Endodermal cell (in vitro differentiated cells): ENCODE results near the gene MYL4. TPM values are rescaled to one million over a fixed set of nuclear protein-coding genes. Genes with fewer than 3 reads are reported as not detected.

ENCODE experiments used
- DNase-seq: peaks from one replicate; pipeline ENCODE4 v3.0.0-alpha.2; 2017
- H3K27ac ChIP-seq: 2 replicates; pipeline ENCODE4 v1.5.1; 2013; ENCODE audit warnings: mild to moderate bottlenecking, low read depth, low read length, moderate library complexity
- H3K27me3 ChIP-seq: 2 replicates; pipeline ENCODE4 v1.6.1; 2013; ENCODE audit warnings: mild to moderate bottlenecking, low read length, moderate library complexity; ENCODE audit not compliant: insufficient read depth, control insufficient read depth, poor library complexity, severe bottlenecking
- H3K36me3 ChIP-seq: 2 replicates; pipeline ENCODE4 v1.7.0; 2013; ENCODE audit warnings: mild to moderate bottlenecking, low read length, moderate library complexity; ENCODE audit not compliant: control insufficient read depth, insufficient read depth
- H3K4me1 ChIP-seq: one replicate; pipeline ENCODE4 v1.7.0; 2013; ENCODE audit warnings: low read length; ENCODE audit not compliant: control insufficient read depth, insufficient read depth
- H3K4me3 ChIP-seq: 2 replicates; pipeline ENCODE4 v1.5.1; 2013; ENCODE audit warnings: mild to moderate bottlenecking, low read length, moderate library complexity
- H3K9ac ChIP-seq: 2 replicates; pipeline ENCODE4 v1.6.1; 2013; ENCODE audit warnings: mild to moderate bottlenecking, low read length, moderate library complexity; ENCODE audit not compliant: poor library complexity, severe bottlenecking; ENCODE audit errors: extremely low read depth
- H3K9me3 ChIP-seq: 2 replicates; pipeline ENCODE4 v1.6.1; 2013; ENCODE audit warnings: mild to moderate bottlenecking, low read length, moderate library complexity; ENCODE audit not compliant: control insufficient read depth
- H3K27ac Mint-ChIP-seq: 2 replicates; pipeline ENCODE4 v1.8.0; 2020; ENCODE audit warnings: mixed read lengths
- H3K27me3 Mint-ChIP-seq: 2 replicates; pipeline ENCODE4 v1.8.0; 2021; ENCODE audit warnings: mild to moderate bottlenecking, mixed read lengths; ENCODE audit not compliant: insufficient read depth
- H3K36me3 Mint-ChIP-seq: 2 replicates; pipeline ENCODE4 v1.8.0; 2020; ENCODE audit warnings: low read depth, mixed read lengths
- H3K4me1 Mint-ChIP-seq: 2 replicates; pipeline ENCODE4 v1.8.0; 2020; ENCODE audit warnings: mixed read lengths
- H3K4me3 Mint-ChIP-seq: 2 replicates; pipeline ENCODE4 v1.8.0; 2020; ENCODE audit warnings: mild to moderate bottlenecking, moderate library complexity, mixed read lengths
- H3K9me3 Mint-ChIP-seq: 2 replicates; pipeline ENCODE4 v1.8.0; 2020; ENCODE audit warnings: mild to moderate bottlenecking, mixed read lengths
- WGBS, 2 experiments: methylation state at CpG; one replicate each; pipeline versions ENCODE4 v1.1.5 to v1.1.7; 2013; ENCODE audit warnings: missing lambda C conversion rate in 2 of 2, mixed read lengths in 1 of 2; ENCODE audit not compliant: insufficient coverage in 1 of 2, insufficient read length in 1 of 2; 5-methylcytosine and 5-hydroxymethylcytosine counted together
- total RNA-seq, 2 donors: library from RNA; stranded (reverse); fragmentation: NEBNext Ultra II Directional in 1 of 2; extraction: Animal tissue kit (Norgen Biotek cat#: 25700) in 1 of 2; gene quantifications; 2 replicates in 1 of 2; 3 replicates in 1 of 2; pipeline ENCODE4 v1.2.1, GENCODE V29; 2021
- TF ChIP-seq, protein P1 (sequence below): fragments of 200-600 bp; sonication (generic); conservative IDR thresholded peaks from 2 replicates; pipeline ENCODE4 v1.5.0; 2021; ENCODE audit warnings: antibody characterized with exemption, mild to moderate bottlenecking

The MYL4 gene
- total RNA-seq, 2 donors from 2014 or later = 15.5 to 20.0 TPM

DNA sequence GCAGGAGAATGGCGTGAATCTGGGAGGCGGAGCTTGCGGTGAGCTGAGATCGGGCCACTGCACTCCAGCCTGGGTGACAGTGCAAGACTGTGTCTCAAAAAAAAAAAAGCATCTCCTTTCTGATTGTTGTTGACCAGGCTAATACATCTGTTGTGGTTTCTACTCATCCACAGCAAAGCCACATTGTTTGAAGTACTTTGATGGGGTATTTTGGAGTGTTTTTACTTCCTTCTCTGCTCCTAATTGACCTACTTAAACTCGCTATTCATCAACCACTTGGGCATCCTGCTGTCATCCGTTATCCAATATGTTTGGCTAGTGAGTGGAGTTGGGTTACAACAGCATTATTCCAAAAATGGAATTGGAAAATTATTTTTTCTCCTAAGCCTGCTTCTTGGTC is 16.6 kb upstream of the MYL4 start:
- Histone ChIP-seq H3K9ac (no peak overlapping the region), H3K4me3 (no peak overlapping the region), H3K4me1 (no peaks in the 10 kb centered on the region), H3K9me3 (no peaks in the 10 kb centered on the region), H3K27me3 (no peaks in the 10 kb centered on the region), H3K27ac (no peak overlapping the region), H3K36me3 (no peaks in the 10 kb centered on the region)
- Mint-ChIP-seq H3K36me3 (no peaks in the 10 kb centered on the region), H3K4me1 (peaks cover 8% of the 10 kb centered on the region), H3K9me3 (peaks cover 7% of the 10 kb centered on the region), H3K27ac (no peak overlapping the region), H3K4me3 (no peak overlapping the region), H3K27me3 (no peaks in the 10 kb centered on the region)
- 90 to 98% methylated on average over 4 to 5 of the region's 6 CpGs for WGBS, 2 experiments
- TF ChIP-seq, protein P1, sequence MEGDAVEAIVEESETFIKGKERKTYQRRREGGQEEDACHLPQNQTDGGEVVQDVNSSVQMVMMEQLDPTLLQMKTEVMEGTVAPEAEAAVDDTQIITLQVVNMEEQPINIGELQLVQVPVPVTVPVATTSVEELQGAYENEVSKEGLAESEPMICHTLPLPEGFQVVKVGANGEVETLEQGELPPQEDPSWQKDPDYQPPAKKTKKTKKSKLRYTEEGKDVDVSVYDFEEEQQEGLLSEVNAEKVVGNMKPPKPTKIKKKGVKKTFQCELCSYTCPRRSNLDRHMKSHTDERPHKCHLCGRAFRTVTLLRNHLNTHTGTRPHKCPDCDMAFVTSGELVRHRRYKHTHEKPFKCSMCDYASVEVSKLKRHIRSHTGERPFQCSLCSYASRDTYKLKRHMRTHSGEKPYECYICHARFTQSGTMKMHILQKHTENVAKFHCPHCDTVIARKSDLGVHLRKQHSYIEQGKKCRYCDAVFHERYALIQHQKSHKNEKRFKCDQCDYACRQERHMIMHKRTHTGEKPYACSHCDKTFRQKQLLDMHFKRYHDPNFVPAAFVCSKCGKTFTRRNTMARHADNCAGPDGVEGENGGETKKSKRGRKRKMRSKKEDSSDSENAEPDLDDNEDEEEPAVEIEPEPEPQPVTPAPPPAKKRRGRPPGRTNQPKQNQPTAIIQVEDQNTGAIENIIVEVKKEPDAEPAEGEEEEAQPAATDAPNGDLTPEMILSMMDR = no peak
- no peak for DNase-seq

DNA sequence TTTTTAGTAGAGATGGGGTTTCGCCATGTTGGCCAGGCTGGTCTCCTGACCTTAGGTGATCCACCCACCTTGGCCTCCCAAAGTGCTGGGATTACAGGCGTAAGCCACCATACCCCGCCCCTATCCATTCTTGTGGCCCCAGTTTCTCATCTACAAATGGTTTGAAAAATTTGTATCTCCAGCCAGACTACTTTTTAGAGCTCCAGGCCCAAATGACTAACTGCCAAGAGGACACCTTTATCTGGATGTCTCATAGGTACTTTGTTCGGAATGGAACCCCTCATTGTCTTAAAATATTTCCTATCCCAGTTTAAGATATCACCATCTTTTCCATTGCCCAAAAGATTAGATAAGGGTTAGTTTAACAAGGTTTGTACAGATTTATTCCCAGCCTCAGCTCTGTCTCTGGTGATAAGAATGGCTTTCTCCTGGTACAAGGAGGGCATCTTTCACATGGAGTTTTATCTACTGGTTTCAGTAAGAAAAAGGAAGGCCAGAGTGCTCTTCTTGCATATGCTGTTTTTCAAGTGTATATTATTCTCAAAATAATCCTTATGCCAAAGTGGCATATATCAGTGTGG is 15.1 kb upstream of the MYL4 start:
- Mint-ChIP-seq H3K9me3 (peaks cover 7% of the 10 kb centered on the region), H3K27ac (no peak overlapping the region), H3K4me3 (no peak overlapping the region), H3K4me1 (peaks cover 7% of the 10 kb centered on the region), H3K27me3 (no peaks in the 10 kb centered on the region), H3K36me3 (no peaks in the 10 kb centered on the region)
- H3K27me3 ChIP-seq = no peaks in the 10 kb centered on the region
- H3K36me3 ChIP-seq = no peaks in the 10 kb centered on the region
- H3K9ac ChIP-seq = no peak overlapping the region
- 97 to 100% methylated on average over 3 to 4 of the region's 4 CpGs for WGBS, 2 experiments
- TF ChIP-seq, protein P1 = no peak
- no peak for DNase-seq
- no peak overlapping the region for H3K4me3 ChIP-seq
- H3K4me1 ChIP-seq = no peaks in the 10 kb centered on the region
- H3K9me3 ChIP-seq = no peaks in the 10 kb centered on the region
- H3K27ac ChIP-seq = no peak overlapping the region

DNA sequence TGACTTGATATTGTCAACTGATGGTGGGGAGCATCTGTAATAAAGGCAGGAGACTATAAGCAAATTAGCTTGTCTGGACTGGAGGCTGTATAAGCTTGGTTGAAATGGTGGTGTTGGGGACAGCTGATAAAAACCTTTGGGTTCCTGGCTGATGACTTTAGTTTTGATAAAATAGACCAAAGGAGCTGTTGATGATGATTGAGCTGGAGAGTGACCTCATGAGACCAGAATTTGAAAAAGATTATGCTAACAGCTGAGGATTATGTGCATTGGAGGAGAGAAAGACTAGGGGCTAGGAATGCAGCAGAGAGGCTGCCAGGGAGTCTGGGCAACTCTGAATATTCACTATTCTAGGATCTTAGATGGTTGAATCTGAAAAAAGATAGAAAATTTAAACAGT is 11.3 kb upstream of the MYL4 start:
- Mint-ChIP-seq H3K4me1 (peaks cover 7% of the 10 kb centered on the region), H3K27ac (no peak overlapping the region), H3K4me3 (no peak overlapping the region), H3K27me3 (no peaks in the 10 kb centered on the region), H3K9me3 (peaks cover 7% of the 10 kb centered on the region), H3K36me3 (no peaks in the 10 kb centered on the region)
- TF ChIP-seq, protein P1 = no peak
- no peak overlapping the region for H3K9ac ChIP-seq
- no peaks in the 10 kb centered on the region for H3K9me3 ChIP-seq
- no peaks in the 10 kb centered on the region for H3K36me3 ChIP-seq
- no peaks in the 10 kb centered on the region for H3K4me1 ChIP-seq
- no peak overlapping the region for H3K4me3 ChIP-seq
- H3K27me3 ChIP-seq = no peaks in the 10 kb centered on the region
- no peak overlapping the region for H3K27ac ChIP-seq
- no peak for DNase-seq
